Measurements from ENCODE around the gene COL8A2.

COL8A2 gene

DNA sequence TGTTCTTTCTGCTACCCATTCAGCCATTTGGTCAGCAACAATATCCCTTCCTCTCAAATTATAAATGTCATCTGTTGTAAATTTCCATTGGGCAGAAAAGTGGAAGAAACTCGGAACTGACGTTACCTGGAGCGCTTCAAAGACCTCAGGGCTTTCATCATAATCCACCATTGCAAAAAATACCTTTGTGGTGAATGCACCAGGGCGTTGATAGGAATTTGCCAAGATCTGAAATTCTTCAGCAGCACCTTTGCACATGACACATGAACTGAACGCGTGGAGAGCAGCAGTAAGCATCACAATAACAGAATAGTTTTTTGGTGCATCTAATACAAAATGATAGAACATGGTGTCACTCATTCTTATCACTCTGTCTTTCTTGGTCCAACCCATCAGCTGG, 44.2 kb downstream of the COL8A2 start:
- no peak overlapping the region for H3K4me3 ChIP-seq (ENCODE audit: low read length)
- TF ChIP-seq ZNF274 (IDR thresholded peaks at IDR 0.05; ENCODE audit: low read depth, low read length): no peak

- TF ChIP-seq ZNF274 (IDR thresholded peaks at IDR 0.05; ENCODE audit: low read depth, low read length): no peak
- H3K4me3 ChIP-seq (ENCODE audit: low read length): no peak overlapping the region
Measured at GRCh38 chr1:36080236-36080635, 44.8 kb downstream of the COL8A2 start.

- H3K4me3 ChIP-seq (ENCODE audit: low read length): no peak overlapping the region
- no peak for TF ChIP-seq ZNF274 (IDR thresholded peaks at IDR 0.05; ENCODE audit: low read depth, low read length)
Measured at GRCh38 chr1:36076979-36077573, 47.9 kb downstream of the COL8A2 start.

- H3K4me3 ChIP-seq (ENCODE audit: low read length): no peak overlapping the region
Measured at GRCh38 chr1:36070349-36070748, 54.7 kb downstream of the COL8A2 start.

GRCh38 chr1:36068866-36069265, 56.2 kb downstream of the COL8A2 start:
- H3K4me3 ChIP-seq (ENCODE audit: low read length): no peak overlapping the region
- TF ChIP-seq ZNF274 (IDR thresholded peaks at IDR 0.05; ENCODE audit: low read depth, low read length): no peak

More at GRCh38 chr1:36070349-36070748, 54.7 kb downstream of the COL8A2 start:
- TF ChIP-seq ZNF274 (IDR thresholded peaks at IDR 0.05; ENCODE audit: low read depth, low read length): no peak

GRCh38 chr1:36067871-36068270, 57.2 kb downstream of the COL8A2 start:
- H3K4me3 ChIP-seq (ENCODE audit: low read length): no peak overlapping the region
- TF ChIP-seq ZNF274 (IDR thresholded peaks at IDR 0.05; ENCODE audit: low read depth, low read length): no peak

- no peak for TF ChIP-seq ZNF274 (IDR thresholded peaks at IDR 0.05; ENCODE audit: low read depth, low read length)
- H3K4me3 ChIP-seq (ENCODE audit: low read length): no peak overlapping the region
Measured at GRCh38 chr1:36062315-36062714, 62.7 kb downstream of the COL8A2 start.

GRCh38 chr1:36055706-36056105, 69.3 kb downstream of the COL8A2 start:
- H3K4me3 ChIP-seq (ENCODE audit: low read length): no peak overlapping the region
- TF ChIP-seq ZNF274 (IDR thresholded peaks at IDR 0.05; ENCODE audit: low read depth, low read length): no peak

DNA sequence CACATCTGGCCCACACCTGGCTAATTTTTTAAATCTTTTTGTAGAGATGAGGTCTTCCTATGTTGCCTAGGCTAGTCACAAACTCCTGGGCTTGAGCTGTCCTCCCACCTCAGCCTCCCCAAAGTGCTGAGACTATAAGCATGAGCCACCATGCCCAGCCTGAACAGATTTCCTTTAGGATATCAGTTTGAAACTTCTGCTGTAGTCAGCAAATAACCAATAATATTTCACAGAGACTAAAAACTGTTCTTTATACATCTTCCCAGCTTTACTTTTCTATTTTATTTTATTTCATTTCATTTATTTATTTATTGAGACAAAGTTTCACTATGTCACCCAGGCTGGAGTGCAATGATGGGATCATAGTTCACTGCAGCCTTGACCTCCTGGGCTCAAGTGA, 71.0 kb downstream of the COL8A2 start:
- H3K4me3 ChIP-seq (ENCODE audit: low read length): no peak overlapping the region
- TF ChIP-seq ZNF274 (IDR thresholded peaks at IDR 0.05; ENCODE audit: low read depth, low read length): no peak

- TF ChIP-seq ZNF274 (IDR thresholded peaks at IDR 0.05; ENCODE audit: low read depth, low read length): no peak
Measured at GRCh38 chr1:36051821-36052220, 73.2 kb downstream of the COL8A2 start.

More at GRCh38 chr1:36051821-36052220, 73.2 kb downstream of the COL8A2 start:
- no peak overlapping the region for H3K4me3 ChIP-seq (ENCODE audit: low read length)

Measured in GM08714 (cell line).